H54 (cell line): ENCODE results near the gene TUBG2.

ENCODE experiments used
- DNase-seq: peaks from one replicate; pipeline ENCODE4 v3.0.0; 2011; ENCODE audit warnings: low spot score, mixed read lengths; ENCODE audit not compliant: insufficient read length
- FAIRE-seq: peaks from 3 replicates; lab custom pipeline; 2011; peaks lifted over from hg19 to GRCh38; lab: Jason Lieb, UNC
- POLR2A ChIP-seq: IDR thresholded peaks from 2 replicates; pipeline ENCODE4 v1.6.1; 2011; ENCODE audit warnings: low read depth, mild to moderate bottlenecking, low read length

Gene TUBG2

GRCh38 chr17:42687707-42688320 is 28.7 kb downstream of the TUBG2 start:
- DNase-seq (no peak), FAIRE-seq (no peak)
- TF ChIP-seq POLR2A, result no peak

GRCh38 chr17:42690596-42690995 is 31.5 kb downstream of the TUBG2 start:
- TF ChIP-seq POLR2A, result no peak
- no peak for FAIRE-seq
- DNase-seq, result no peak

GRCh38 chr17:42691021-42691545 is 32.0 kb downstream of the TUBG2 start:
- FAIRE-seq, result no peak
- TF ChIP-seq POLR2A, result no peak
- no peak for DNase-seq

- DNase-seq, result no peak
- no peak for FAIRE-seq
- no peak for TF ChIP-seq POLR2A
These were observed 33.4 kb downstream of the TUBG2 start for GRCh38 chr17:42692489-42692888.

- no peak for DNase-seq
- FAIRE-seq, result no peak
- TF ChIP-seq POLR2A, result no peak
These were observed 35.4 kb downstream of the TUBG2 start for GRCh38 chr17:42694524-42694923.

- FAIRE-seq, result no peak
- DNase-seq, result no peak
- no peak for TF ChIP-seq POLR2A
These were observed 36.4 kb downstream of the TUBG2 start for GRCh38 chr17:42695500-42695899.

GRCh38 chr17:42697108-42697811 is 38.2 kb downstream of the TUBG2 start:
- DNase-seq, result no peak
- no peak for FAIRE-seq
- TF ChIP-seq POLR2A, result no peak

- no peak for FAIRE-seq
These were observed 39.8 kb downstream of the TUBG2 start for GRCh38 chr17:42698736-42699414.

GRCh38 chr17:42699415-42699740 is 40.3 kb downstream of the TUBG2 start:
- no peak for TF ChIP-seq POLR2A
- DNase-seq (no peak), FAIRE-seq (no peak)

More at GRCh38 chr17:42698736-42699414, 39.8 kb downstream of the TUBG2 start:
- DNase-seq, result peak; percentile 83
- TF ChIP-seq POLR2A, result no peak

- TF ChIP-seq POLR2A, result no peak
- FAIRE-seq (no peak), DNase-seq (no peak)
These were observed 41.7 kb downstream of the TUBG2 start for GRCh38 chr17:42700586-42701289.

GRCh38 chr17:42702446-42702845 is 43.4 kb downstream of the TUBG2 start:
- DNase-seq (no peak), FAIRE-seq (no peak)
- TF ChIP-seq POLR2A, result no peak

- no peak for TF ChIP-seq POLR2A
- FAIRE-seq (no peak), DNase-seq (no peak)
These were observed 45.4 kb downstream of the TUBG2 start for GRCh38 chr17:42704490-42704836.

- no peak for DNase-seq
- no peak for FAIRE-seq
- TF ChIP-seq POLR2A, result no peak
These were observed 45.9 kb downstream of the TUBG2 start for GRCh38 chr17:42704837-42705494.
